Ishikawa (cell line): ENCODE data around the gene SLC26A11.

Source experiments
- CEBPB ChIP-seq: IDR thresholded peaks from 2 replicates; pipeline ENCODE4 v1.6.1; 2012
- CREB1 ChIP-seq: IDR thresholded peaks from 2 replicates; pipeline ENCODE4 v1.6.1; 2012; ENCODE audit warnings: low read depth
- EGR1 ChIP-seq: IDR thresholded peaks from 2 replicates; pipeline ENCODE4 v1.6.1; 2012
- EP300 ChIP-seq: IDR thresholded peaks from 2 replicates; pipeline ENCODE4 v1.6.1; 2012; ENCODE audit warnings: borderline replicate concordance
- FOXM1 ChIP-seq: IDR thresholded peaks from 2 replicates; pipeline ENCODE4 v1.6.1; 2012; ENCODE audit warnings: low read depth, borderline replicate concordance
- NFIC ChIP-seq: IDR thresholded peaks from 2 replicates; pipeline ENCODE4 v1.6.1; 2012
- RAD21 ChIP-seq: IDR thresholded peaks from 2 replicates; pipeline ENCODE4 v1.6.1; 2012; ENCODE audit warnings: low read depth
- TAF1 ChIP-seq: IDR thresholded peaks from 2 replicates; pipeline ENCODE4 v1.6.1; 2012; ENCODE audit warnings: low read depth, mild to moderate bottlenecking
- TCF12 ChIP-seq: IDR thresholded peaks from 2 replicates; pipeline ENCODE4 v1.6.1; 2012; ENCODE audit warnings: low read depth
- TEAD4 ChIP-seq: IDR thresholded peaks from 2 replicates; pipeline ENCODE4 v1.6.1; 2012
- YY1 ChIP-seq: IDR thresholded peaks from 2 replicates; pipeline ENCODE4 v1.6.1; 2012; ENCODE audit warnings: low read depth
- ZBTB7A ChIP-seq: IDR thresholded peaks from 2 replicates; pipeline ENCODE4 v1.6.1; 2012; ENCODE audit warnings: low read depth
- TF ChIP-seq, protein P1 (sequence below): IDR thresholded peaks from 2 replicates; pipeline ENCODE4 v1.6.1; 2012
- TF ChIP-seq, protein P2 (sequence below): IDR thresholded peaks from 2 replicates; pipeline ENCODE4 v1.6.1; 2012
- TF ChIP-seq, protein P3 (sequence below): IDR thresholded peaks from 2 replicates; pipeline ENCODE4 v1.6.1; 2012; ENCODE audit warnings: low read depth, mild to moderate bottlenecking

The SLC26A11 gene

DNA sequence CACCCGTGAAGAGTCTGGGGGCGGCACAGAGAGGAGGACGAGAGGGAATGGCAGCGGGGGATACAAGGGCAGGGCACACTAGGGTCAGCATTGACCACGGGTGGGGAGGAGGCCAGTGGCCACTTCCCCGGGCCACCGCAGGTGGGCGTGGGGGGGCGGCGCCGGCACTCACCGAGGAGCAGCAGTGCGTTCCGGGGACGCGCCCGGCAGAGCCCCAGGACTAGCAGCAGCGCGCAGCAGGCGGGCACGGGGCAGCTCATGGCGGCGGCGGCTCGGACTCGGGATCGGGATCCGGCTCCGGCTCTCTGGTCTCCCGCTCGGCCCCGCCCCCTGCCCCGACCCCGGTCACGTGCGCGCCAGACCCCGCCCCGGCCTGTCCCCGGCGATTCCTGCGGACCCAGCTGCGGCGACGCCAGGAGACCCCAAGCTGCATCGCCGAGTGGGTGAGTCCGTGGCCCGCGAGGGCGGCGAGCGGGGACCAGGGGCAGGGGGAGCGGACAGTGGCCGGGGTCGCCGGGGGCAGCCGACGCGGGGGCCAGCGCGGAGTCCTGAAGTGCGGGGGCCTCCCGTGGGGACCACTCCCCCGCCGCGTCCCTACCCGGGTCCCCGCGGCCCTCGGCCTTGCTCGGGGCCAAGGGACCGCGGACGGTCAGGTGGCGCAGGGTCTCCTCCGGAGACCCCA lies at the start of gene SLC26A11, which contains the start of gene SGSH:
Gene SLC26A11 (plus strand): TSS at position 374 of the 682 bp plus-strand sequence. CDS start 1,134 bp downstream, outside the sequence.
Gene SGSH (minus strand): TSS at position 280 of the 682 bp plus-strand sequence. CDS start 20 bp downstream, at position 260.
- TF ChIP-seq, protein P1, sequence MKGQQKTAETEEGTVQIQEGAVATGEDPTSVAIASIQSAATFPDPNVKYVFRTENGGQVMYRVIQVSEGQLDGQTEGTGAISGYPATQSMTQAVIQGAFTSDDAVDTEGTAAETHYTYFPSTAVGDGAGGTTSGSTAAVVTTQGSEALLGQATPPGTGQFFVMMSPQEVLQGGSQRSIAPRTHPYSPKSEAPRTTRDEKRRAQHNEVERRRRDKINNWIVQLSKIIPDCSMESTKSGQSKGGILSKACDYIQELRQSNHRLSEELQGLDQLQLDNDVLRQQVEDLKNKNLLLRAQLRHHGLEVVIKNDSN: peak; percentile 94
- TF ChIP-seq ZBTB7A (peak; percentile 92), YY1 (peak; percentile 77; the same call in 1 of the 2 replicates), TCF12 (no peak), CEBPB (no peak)
- TF ChIP-seq, protein P2, sequence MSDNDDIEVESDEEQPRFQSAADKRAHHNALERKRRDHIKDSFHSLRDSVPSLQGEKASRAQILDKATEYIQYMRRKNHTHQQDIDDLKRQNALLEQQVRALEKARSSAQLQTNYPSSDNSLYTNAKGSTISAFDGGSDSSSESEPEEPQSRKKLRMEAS: peak; percentile 62; the same call in 1 of the 2 replicates

DNA sequence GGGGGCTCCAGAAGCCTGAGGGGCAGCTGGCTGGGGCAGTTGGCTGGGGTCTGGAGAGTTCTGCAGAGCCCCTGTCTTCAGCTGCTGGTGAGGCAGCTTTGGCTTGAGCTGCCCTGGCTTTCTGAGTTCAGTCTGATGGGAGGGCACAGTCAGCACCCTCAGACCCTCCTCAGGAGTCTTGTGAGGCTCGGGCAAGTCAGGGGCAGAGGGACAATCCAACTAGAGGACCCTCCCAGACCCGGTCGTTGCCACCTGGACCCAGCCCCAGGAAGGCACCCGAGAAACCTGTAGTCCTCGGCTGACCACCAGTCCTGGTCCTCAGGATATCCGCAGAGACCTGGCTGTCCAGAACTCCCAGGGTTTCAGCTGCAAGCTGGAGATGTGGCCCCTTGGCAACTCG lies 48.5 kb upstream of the SLC26A11 start:
- TF ChIP-seq EGR1: no peak
- no peak for TF ChIP-seq RAD21
- no peak for TF ChIP-seq EP300
- no peak for TF ChIP-seq FOXM1
- TF ChIP-seq TCF12: no peak
- TF ChIP-seq, protein P1: no peak
- TF ChIP-seq, protein P3, sequence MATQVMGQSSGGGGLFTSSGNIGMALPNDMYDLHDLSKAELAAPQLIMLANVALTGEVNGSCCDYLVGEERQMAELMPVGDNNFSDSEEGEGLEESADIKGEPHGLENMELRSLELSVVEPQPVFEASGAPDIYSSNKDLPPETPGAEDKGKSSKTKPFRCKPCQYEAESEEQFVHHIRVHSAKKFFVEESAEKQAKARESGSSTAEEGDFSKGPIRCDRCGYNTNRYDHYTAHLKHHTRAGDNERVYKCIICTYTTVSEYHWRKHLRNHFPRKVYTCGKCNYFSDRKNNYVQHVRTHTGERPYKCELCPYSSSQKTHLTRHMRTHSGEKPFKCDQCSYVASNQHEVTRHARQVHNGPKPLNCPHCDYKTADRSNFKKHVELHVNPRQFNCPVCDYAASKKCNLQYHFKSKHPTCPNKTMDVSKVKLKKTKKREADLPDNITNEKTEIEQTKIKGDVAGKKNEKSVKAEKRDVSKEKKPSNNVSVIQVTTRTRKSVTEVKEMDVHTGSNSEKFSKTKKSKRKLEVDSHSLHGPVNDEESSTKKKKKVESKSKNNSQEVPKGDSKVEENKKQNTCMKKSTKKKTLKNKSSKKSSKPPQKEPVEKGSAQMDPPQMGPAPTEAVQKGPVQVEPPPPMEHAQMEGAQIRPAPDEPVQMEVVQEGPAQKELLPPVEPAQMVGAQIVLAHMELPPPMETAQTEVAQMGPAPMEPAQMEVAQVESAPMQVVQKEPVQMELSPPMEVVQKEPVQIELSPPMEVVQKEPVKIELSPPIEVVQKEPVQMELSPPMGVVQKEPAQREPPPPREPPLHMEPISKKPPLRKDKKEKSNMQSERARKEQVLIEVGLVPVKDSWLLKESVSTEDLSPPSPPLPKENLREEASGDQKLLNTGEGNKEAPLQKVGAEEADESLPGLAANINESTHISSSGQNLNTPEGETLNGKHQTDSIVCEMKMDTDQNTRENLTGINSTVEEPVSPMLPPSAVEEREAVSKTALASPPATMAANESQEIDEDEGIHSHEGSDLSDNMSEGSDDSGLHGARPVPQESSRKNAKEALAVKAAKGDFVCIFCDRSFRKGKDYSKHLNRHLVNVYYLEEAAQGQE: no peak
- TF ChIP-seq TAF1: no peak

DNA sequence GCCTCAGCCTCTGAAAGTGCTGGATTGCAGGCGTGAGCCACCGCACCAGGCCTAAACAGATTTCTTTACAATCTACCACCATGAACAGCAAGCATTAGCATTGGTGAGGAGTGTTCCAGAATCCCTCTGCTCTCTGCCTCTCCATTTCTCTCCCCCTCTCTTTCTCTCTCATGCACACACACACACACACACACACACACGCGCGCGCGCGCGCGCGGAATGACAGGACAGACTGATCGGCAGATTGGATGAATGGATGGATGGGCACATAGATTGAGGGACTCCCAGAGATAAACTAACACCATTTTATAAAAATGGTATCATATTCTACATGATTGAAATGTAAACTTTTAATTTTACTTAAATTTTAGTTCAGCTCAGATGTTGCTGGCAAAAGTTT lies 47.1 kb upstream of the SLC26A11 start:
- no peak for TF ChIP-seq YY1

DNA sequence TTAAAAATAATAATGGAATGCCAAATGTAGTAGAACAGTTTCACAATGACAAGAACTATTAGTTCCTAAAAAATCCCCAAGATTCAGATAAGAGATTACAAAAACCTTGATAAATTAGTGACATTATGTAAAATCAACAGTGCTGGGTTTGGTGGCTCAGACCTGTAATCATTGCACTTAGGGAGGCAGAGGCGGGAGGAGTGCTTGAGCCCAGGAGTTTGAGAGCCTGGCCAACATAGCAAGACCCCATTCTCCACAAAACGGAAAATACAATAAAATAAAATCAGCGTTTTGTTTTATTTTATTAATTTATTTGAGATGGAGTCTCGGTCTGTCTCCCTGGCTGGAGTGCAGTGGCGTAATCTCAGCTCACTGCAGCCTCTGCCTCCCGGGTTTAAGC lies 46.3 kb upstream of the SLC26A11 start:
- no peak for TF ChIP-seq ZBTB7A
- TF ChIP-seq YY1: no peak
- no peak for TF ChIP-seq FOXM1
- no peak for TF ChIP-seq RAD21
- TF ChIP-seq, protein P2: no peak
- TF ChIP-seq TCF12: no peak
- TF ChIP-seq, protein P3: no peak
- TF ChIP-seq TEAD4: no peak
- TF ChIP-seq CEBPB: no peak
- no peak for TF ChIP-seq EP300
- no peak for TF ChIP-seq CREB1
- no peak for TF ChIP-seq EGR1
- no peak for TF ChIP-seq TAF1
- TF ChIP-seq NFIC: no peak
- TF ChIP-seq, protein P1: no peak

DNA sequence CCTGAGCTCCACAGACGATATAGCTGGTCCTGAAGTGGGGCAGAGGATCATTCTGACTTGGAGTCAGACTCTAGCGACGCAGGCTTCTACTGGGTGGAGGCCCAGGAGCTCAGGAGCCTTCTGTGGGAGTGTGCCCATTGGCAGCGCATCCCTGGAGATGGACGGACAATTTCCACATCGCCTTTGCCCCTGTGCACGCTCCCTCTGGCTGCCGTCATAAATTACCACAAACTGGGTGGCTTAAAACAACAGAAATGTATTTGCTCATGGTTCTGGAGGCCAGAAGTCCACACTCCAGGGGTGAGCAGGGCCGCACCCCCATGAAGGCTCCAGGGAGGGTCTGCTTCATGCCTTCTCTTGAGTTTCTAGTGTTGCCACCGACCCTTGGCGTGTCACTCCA lies 43.5 kb upstream of the SLC26A11 start:
- TF ChIP-seq CREB1 (no peak), TCF12 (no peak), YY1 (no peak), EP300 (no peak), EGR1 (no peak), CEBPB (no peak), ZBTB7A (no peak), NFIC (no peak), RAD21 (no peak), FOXM1 (no peak)
- TF ChIP-seq, protein P2: no peak
- TF ChIP-seq, protein P1: no peak
